ENCODE measurements around the gene MRPS16. TPM values are rescaled to one million over a fixed set of nuclear protein-coding genes. Genes with fewer than 3 reads are reported as not detected.
A peak's percentile ranks its signal among the peaks of the same experiment; 100 is the strongest.

The MRPS16 gene
- total RNA-seq, 1 donor from 2014 or later: 78.6 TPM

DNA sequence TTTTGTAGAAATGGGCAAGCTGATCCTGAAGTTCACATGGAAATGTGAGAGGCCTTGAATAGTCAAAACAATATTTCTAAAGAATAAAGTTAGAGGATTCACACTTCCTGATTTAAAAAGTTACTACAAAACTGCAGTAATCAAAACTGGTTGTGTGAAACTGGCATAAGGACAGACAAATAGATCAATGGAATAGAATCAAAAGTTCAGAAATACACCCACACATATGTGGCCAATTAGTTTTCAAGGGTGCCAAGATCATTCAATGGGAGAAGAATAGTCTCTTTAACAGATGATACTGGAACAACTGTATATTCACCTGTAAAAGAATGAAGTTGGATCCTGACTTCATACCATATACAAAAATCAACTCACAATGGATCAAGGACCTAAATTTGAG is 33.1 kb downstream of the MRPS16 start:
- no peak overlapping the region for H3K27ac Mint-ChIP-seq (ENCODE audit: unreplicated experiment)
- H3K27me3 Mint-ChIP-seq (ENCODE audit: unreplicated experiment): peaks cover 1% of the 10 kb centered on the region
- DNase-seq (ENCODE audit: low spot score): no peak
- no peaks in the 10 kb centered on the region for H3K4me1 Mint-ChIP-seq (ENCODE audit: unreplicated experiment)
- H3K9me3 Mint-ChIP-seq (ENCODE audit: unreplicated experiment): no peaks in the 10 kb centered on the region
- peaks cover 12% of the 10 kb centered on the region for H3K36me3 Mint-ChIP-seq (ENCODE audit: low read depth, unreplicated experiment)
- no peak overlapping the region for H3K4me3 Mint-ChIP-seq (ENCODE audit: unreplicated experiment)
- TF ChIP-seq, protein P1, sequence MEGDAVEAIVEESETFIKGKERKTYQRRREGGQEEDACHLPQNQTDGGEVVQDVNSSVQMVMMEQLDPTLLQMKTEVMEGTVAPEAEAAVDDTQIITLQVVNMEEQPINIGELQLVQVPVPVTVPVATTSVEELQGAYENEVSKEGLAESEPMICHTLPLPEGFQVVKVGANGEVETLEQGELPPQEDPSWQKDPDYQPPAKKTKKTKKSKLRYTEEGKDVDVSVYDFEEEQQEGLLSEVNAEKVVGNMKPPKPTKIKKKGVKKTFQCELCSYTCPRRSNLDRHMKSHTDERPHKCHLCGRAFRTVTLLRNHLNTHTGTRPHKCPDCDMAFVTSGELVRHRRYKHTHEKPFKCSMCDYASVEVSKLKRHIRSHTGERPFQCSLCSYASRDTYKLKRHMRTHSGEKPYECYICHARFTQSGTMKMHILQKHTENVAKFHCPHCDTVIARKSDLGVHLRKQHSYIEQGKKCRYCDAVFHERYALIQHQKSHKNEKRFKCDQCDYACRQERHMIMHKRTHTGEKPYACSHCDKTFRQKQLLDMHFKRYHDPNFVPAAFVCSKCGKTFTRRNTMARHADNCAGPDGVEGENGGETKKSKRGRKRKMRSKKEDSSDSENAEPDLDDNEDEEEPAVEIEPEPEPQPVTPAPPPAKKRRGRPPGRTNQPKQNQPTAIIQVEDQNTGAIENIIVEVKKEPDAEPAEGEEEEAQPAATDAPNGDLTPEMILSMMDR (IDR thresholded peaks at IDR 0.05; ENCODE audit: unreplicated experiment): no peak

DNA sequence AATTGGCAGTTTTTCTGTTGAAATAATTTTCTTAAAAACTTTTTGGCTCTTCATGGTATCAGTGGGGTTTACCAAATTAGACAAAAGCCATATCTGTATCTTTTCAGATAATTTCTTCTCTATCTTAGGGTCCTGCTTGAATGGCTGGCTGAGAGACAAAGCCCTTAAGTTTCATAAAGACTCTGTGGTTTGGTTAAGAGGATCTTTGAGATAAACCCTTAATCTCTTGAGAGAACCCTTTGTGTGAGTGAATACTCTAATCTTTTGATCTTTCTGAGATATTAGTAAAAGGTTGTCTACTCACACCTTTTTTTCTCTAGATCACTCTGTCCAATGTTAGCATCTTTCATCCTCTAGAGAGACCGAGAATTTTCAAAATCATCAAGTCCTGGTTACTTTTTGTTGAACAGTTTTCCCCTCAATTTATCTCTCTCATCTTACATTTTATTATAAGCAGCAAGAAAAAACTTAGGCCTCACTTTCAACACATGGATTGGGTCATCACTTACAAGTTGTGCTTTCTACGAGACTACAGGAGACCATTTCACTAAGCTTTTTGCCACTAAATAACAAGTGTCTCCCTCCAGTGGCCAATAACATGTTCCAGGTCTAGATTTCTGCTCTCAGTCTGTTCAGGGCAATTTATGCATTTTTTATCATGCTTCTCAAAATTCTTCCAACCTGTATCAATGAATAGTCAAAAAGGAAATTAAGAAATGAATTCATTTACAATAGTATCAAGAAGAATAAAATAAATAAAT is 33.8 kb downstream of the MRPS16 start:
- no peaks in the 10 kb centered on the region for H3K4me1 Mint-ChIP-seq (ENCODE audit: unreplicated experiment)
- peaks cover 12% of the 10 kb centered on the region for H3K36me3 Mint-ChIP-seq (ENCODE audit: low read depth, unreplicated experiment)
- H3K27ac Mint-ChIP-seq (ENCODE audit: unreplicated experiment): no peak overlapping the region
- TF ChIP-seq, protein P1 (IDR thresholded peaks at IDR 0.05; ENCODE audit: unreplicated experiment): peak; percentile 29
- H3K27me3 Mint-ChIP-seq (ENCODE audit: unreplicated experiment): peaks cover 1% of the 10 kb centered on the region
- no peak overlapping the region for H3K4me3 Mint-ChIP-seq (ENCODE audit: unreplicated experiment)
- no peak for DNase-seq (ENCODE audit: low spot score)
- H3K9me3 Mint-ChIP-seq (ENCODE audit: unreplicated experiment): no peaks in the 10 kb centered on the region

- TF ChIP-seq, protein P1 (IDR thresholded peaks at IDR 0.05; ENCODE audit: unreplicated experiment): no peak
- DNase-seq (ENCODE audit: low spot score): no peak
- peaks cover 12% of the 10 kb centered on the region for H3K36me3 Mint-ChIP-seq (ENCODE audit: low read depth, unreplicated experiment)
Measured at GRCh38 chr10:73217628-73218027, 34.8 kb downstream of the MRPS16 start.

GRCh38 chr10:73215749-73216148 is 36.7 kb downstream of the MRPS16 start:
- H3K36me3 Mint-ChIP-seq (ENCODE audit: low read depth, unreplicated experiment): peaks cover 12% of the 10 kb centered on the region
- H3K4me1 Mint-ChIP-seq (ENCODE audit: unreplicated experiment): no peaks in the 10 kb centered on the region
- TF ChIP-seq, protein P1 (IDR thresholded peaks at IDR 0.05; ENCODE audit: unreplicated experiment): no peak
- no peak overlapping the region for H3K27ac Mint-ChIP-seq (ENCODE audit: unreplicated experiment)
- H3K4me3 Mint-ChIP-seq (ENCODE audit: unreplicated experiment): no peak overlapping the region
- H3K27me3 Mint-ChIP-seq (ENCODE audit: unreplicated experiment): peaks cover 1% of the 10 kb centered on the region
- DNase-seq (ENCODE audit: low spot score): no peak
- H3K9me3 Mint-ChIP-seq (ENCODE audit: unreplicated experiment): no peaks in the 10 kb centered on the region

More at GRCh38 chr10:73217628-73218027, 34.8 kb downstream of the MRPS16 start:
- no peaks in the 10 kb centered on the region for H3K4me1 Mint-ChIP-seq (ENCODE audit: unreplicated experiment)
- H3K9me3 Mint-ChIP-seq (ENCODE audit: unreplicated experiment): no peaks in the 10 kb centered on the region
- H3K27me3 Mint-ChIP-seq (ENCODE audit: unreplicated experiment): peaks cover 1% of the 10 kb centered on the region
- no peak overlapping the region for H3K4me3 Mint-ChIP-seq (ENCODE audit: unreplicated experiment)
- no peak overlapping the region for H3K27ac Mint-ChIP-seq (ENCODE audit: unreplicated experiment)

DNA sequence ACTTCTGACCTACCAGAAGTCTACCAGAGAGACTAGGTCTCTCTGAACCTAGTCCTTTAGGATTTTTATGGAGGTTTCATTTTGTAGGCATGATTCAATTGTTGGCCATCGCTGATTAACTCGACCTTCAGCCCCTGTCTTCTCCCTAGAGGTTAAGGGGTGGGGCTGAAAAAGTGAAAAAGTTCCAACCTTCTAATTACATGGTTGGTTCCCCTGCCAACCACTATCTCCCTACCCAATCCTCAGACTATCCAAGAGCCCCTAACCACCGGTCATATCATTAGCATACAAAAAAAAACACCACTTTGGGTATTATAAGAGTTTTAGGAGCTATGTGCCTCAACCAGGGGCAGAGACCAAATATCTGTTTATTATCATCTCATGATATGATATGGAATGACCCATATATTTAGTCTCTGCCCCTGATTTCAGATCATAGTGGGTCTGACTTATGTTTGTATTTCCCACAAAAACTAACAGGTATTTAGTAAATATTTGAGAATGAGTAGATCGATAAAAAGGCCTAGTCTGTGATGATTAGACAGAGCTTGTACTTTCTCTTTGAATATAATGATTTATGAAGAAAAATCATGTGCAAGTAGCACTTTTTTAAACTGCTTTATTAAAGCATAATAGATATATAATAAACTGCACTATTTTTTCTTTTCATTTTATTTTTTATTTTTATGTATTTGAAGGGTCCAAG is 41.2 kb downstream of the MRPS16 start:
- Mint-ChIP-seq H3K27ac (ENCODE audit: unreplicated experiment) (no peak overlapping the region), H3K9me3 (ENCODE audit: unreplicated experiment) (no peaks in the 10 kb centered on the region), H3K4me3 (ENCODE audit: unreplicated experiment) (no peak overlapping the region), H3K36me3 (ENCODE audit: low read depth, unreplicated experiment) (peaks cover 19% of the 10 kb centered on the region), H3K4me1 (ENCODE audit: unreplicated experiment) (no peaks in the 10 kb centered on the region), H3K27me3 (ENCODE audit: unreplicated experiment) (no peaks in the 10 kb centered on the region)
- TF ChIP-seq, protein P1 (IDR thresholded peaks at IDR 0.05; ENCODE audit: unreplicated experiment): no peak
- no peak for DNase-seq (ENCODE audit: low spot score)

Data from endothelial cell (in vitro differentiated cells).